Putamen (tissue), 1 donor: ENCODE data around the gene ZFP92.

ENCODE experiments used
- DNase-seq: peaks from one replicate; pipeline ENCODE4 v3.0.0-alpha.2; 2016; ENCODE audit warnings: low spot score

Gene ZFP92

GRCh38 chrX:153408221-153408721 lies 3.0 kb upstream of the ZFP92 start:
- DNase-seq, result no peak

GRCh38 chrX:153408871-153409351 lies 2.4 kb upstream of the ZFP92 start:
- DNase-seq, result no peak

GRCh38 chrX:153409414-153410101 lies 1.7 kb upstream of the ZFP92 start:
- no peak for DNase-seq

GRCh38 chrX:153410373-153410772 lies 899 bp upstream of the ZFP92 start:
- DNase-seq, result no peak

GRCh38 chrX:153410888-153411254 lies 401 bp upstream of the ZFP92 start:
- DNase-seq, result no peak

GRCh38 chrX:153411988-153412574 lies 809 bp downstream of the ZFP92 start:
- no peak for DNase-seq

GRCh38 chrX:153412746-153413720 lies 1.8 kb downstream of the ZFP92 start:
- no peak for DNase-seq

- DNase-seq, result no peak
Observed at GRCh38 chrX:153413731-153414130, 2.5 kb downstream of the ZFP92 start.

GRCh38 chrX:153414856-153415510 lies 3.7 kb downstream of the ZFP92 start:
- DNase-seq, result no peak

- DNase-seq, result no peak
Observed at GRCh38 chrX:153416781-153417450, 5.6 kb downstream of the ZFP92 start.

- no peak for DNase-seq
Observed at GRCh38 chrX:153417637-153418036, 6.4 kb downstream of the ZFP92 start.

GRCh38 chrX:153420851-153421599 lies 9.8 kb downstream of the ZFP92 start:
- no peak for DNase-seq

- no peak for DNase-seq
Observed at GRCh38 chrX:153421856-153422255, 10.6 kb downstream of the ZFP92 start.

- DNase-seq, result no peak
Observed at GRCh38 chrX:153423652-153424051, 12.4 kb downstream of the ZFP92 start.

- no peak for DNase-seq
Observed at GRCh38 chrX:153426204-153426603, 14.9 kb downstream of the ZFP92 start.

GRCh38 chrX:153430796-153431195 lies 19.5 kb downstream of the ZFP92 start:
- no peak for DNase-seq

- DNase-seq, result no peak
Observed at GRCh38 chrX:153433161-153433680, 21.9 kb downstream of the ZFP92 start.

- DNase-seq, result no peak
Observed at GRCh38 chrX:153433781-153434285, 22.6 kb downstream of the ZFP92 start.

- DNase-seq, result no peak
Observed at GRCh38 chrX:153434801-153435200, 23.5 kb downstream of the ZFP92 start.

GRCh38 chrX:153435845-153436244 lies 24.6 kb downstream of the ZFP92 start:
- DNase-seq, result no peak
